Measurements from ENCODE around the gene CDIPT. TPM values are rescaled to one million over a fixed set of nuclear protein-coding genes. Genes with fewer than 3 reads are reported as not detected.
A peak's percentile ranks its signal among the peaks of the same experiment; 100 is the strongest.

The CDIPT gene
- total and polyA plus RNA-seq, 2 of the 13 experiments (the other 11 are each of a cell fraction or from before 2014, with no cell fraction given): 54.9 to 97.5 TPM

DNA sequence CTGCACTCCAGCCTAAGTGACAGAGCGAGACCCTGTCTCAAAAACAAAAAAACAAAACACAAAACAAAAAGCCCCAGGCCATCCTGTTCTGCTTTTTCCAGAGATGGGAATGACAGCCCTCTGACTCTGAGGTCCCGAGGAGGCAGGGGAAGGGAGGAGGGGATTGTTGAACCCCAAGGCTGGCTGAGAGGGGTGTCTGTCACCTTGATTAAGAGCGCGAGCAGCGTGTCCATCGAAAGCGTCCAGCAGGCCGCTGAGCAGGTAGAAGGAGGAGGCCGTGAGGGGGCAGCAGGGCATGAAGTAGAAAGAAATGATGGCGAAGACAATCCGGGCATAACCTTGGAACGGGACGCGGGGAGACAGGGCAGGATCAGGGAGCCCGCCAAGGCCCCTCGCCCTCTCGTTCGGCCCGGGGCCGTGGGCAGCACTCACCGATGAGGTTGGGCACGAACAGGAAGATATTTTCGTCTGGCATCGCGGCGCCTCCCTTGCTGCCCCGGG, 593 bp downstream of the CDIPT start (continued):
- TF ChIP-seq, protein P1, sequence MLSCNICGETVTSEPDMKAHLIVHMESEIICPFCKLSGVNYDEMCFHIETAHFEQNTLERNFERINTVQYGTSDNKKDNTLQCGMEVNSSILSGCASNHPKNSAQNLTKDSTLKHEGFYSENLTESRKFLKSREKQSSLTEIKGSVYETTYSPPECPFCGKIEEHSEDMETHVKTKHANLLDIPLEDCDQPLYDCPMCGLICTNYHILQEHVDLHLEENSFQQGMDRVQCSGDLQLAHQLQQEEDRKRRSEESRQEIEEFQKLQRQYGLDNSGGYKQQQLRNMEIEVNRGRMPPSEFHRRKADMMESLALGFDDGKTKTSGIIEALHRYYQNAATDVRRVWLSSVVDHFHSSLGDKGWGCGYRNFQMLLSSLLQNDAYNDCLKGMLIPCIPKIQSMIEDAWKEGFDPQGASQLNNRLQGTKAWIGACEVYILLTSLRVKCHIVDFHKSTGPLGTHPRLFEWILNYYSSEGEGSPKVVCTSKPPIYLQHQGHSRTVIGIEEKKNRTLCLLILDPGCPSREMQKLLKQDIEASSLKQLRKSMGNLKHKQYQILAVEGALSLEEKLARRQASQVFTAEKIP (CRISPR knock-in tag; IDR thresholded peaks at IDR 0.05; ENCODE audit: borderline replicate concordance): no peak
- TF ChIP-seq FOSL2 (CRISPR knock-in tag; IDR thresholded peaks at IDR 0.05): 0 out of 2 replicates have a peak, but pooled peaks have one; percentile 3
- TF ChIP-seq ZNF296 (CRISPR knock-in tag; conservative IDR thresholded peaks at IDR 0.05): peak; percentile 81; the same call in 1 of the 2 replicates
- TF ChIP-seq ZNF350 (CRISPR knock-in tag; IDR thresholded peaks at IDR 0.05; ENCODE audit: borderline replicate concordance, low read depth): 0 out of 2 replicates have a peak, but pooled peaks have one; percentile 3
- TF ChIP-seq SAP130 (CRISPR knock-in tag; IDR thresholded peaks at IDR 0.05; ENCODE audit: low read depth): no peak
- TF ChIP-seq, protein P2, sequence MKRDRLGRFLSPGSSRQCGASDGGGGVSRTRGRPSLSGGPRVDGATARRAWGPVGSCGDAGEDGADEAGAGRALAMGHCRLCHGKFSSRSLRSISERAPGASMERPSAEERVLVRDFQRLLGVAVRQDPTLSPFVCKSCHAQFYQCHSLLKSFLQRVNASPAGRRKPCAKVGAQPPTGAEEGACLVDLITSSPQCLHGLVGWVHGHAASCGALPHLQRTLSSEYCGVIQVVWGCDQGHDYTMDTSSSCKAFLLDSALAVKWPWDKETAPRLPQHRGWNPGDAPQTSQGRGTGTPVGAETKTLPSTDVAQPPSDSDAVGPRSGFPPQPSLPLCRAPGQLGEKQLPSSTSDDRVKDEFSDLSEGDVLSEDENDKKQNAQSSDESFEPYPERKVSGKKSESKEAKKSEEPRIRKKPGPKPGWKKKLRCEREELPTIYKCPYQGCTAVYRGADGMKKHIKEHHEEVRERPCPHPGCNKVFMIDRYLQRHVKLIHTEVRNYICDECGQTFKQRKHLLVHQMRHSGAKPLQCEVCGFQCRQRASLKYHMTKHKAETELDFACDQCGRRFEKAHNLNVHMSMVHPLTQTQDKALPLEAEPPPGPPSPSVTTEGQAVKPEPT (CRISPR knock-in tag; IDR thresholded peaks at IDR 0.05; ENCODE audit: low read depth): no peak
- TF ChIP-seq HNF4G (IDR thresholded peaks at IDR 0.05; ENCODE audit: borderline replicate concordance, low read depth, low read length): no peak
- 0 out of 2 replicates have a peak, but pooled peaks have one; percentile 4 for TF ChIP-seq HNF4G (CRISPR knock-in tag; IDR thresholded peaks at IDR 0.05; ENCODE audit: borderline replicate concordance, low read depth)
- no peak; the same call in 1 of the 2 replicates for TF ChIP-seq NFKBIZ (CRISPR knock-in tag; IDR thresholded peaks at IDR 0.05)
- no peak for TF ChIP-seq SIX4 (CRISPR knock-in tag; IDR thresholded peaks at IDR 0.05)
- 0 out of 2 replicates have a peak, but pooled peaks have one; percentile 9 for TF ChIP-seq RXRB (CRISPR knock-in tag; IDR thresholded peaks at IDR 0.05; ENCODE audit: borderline replicate concordance)
- TF ChIP-seq ZNF224 (CRISPR knock-in tag; IDR thresholded peaks at IDR 0.05): no peak
- no peak for TF ChIP-seq ZNF567 (CRISPR knock-in tag; IDR thresholded peaks at IDR 0.05; ENCODE audit: borderline replicate concordance)
- TF ChIP-seq, protein P3, sequence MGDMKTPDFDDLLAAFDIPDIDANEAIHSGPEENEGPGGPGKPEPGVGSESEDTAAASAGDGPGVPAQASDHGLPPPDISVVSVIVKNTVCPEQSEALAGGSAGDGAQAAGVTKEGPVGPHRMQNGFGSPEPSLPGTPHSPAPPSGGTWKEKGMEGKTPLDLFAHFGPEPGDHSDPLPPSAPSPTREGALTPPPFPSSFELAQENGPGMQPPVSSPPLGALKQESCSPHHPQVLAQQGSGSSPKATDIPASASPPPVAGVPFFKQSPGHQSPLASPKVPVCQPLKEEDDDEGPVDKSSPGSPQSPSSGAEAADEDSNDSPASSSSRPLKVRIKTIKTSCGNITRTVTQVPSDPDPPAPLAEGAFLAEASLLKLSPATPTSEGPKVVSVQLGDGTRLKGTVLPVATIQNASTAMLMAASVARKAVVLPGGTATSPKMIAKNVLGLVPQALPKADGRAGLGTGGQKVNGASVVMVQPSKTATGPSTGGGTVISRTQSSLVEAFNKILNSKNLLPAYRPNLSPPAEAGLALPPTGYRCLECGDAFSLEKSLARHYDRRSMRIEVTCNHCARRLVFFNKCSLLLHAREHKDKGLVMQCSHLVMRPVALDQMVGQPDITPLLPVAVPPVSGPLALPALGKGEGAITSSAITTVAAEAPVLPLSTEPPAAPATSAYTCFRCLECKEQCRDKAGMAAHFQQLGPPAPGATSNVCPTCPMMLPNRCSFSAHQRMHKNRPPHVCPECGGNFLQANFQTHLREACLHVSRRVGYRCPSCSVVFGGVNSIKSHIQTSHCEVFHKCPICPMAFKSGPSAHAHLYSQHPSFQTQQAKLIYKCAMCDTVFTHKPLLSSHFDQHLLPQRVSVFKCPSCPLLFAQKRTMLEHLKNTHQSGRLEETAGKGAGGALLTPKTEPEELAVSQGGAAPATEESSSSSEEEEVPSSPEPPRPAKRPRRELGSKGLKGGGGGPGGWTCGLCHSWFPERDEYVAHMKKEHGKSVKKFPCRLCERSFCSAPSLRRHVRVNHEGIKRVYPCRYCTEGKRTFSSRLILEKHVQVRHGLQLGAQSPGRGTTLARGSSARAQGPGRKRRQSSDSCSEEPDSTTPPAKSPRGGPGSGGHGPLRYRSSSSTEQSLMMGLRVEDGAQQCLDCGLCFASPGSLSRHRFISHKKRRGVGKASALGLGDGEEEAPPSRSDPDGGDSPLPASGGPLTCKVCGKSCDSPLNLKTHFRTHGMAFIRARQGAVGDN (CRISPR knock-in tag; IDR thresholded peaks at IDR 0.05): peak; percentile 58; the same call in 1 of the 2 replicates
- 0 out of 2 replicates have a peak, but pooled peaks have one; percentile 12 for TF ChIP-seq AHR (CRISPR knock-in tag; IDR thresholded peaks at IDR 0.05)
